T47D (cell line): ENCODE results near the gene SLC38A9.

Experiments
- DNase-seq, 2 experiments: peaks; one replicate each; pipeline versions ENCODE4 v3.0.0 to v3.0.0-alpha.2; 2011 to 2012; ENCODE audit warnings: low read depth in 1 of 2, low spot score in 1 of 2
- JUND ChIP-seq: IDR thresholded peaks from 2 replicates; pipeline ENCODE4 v1.6.1; 2012; ENCODE audit warnings: low read depth
- in situ Hi-C: cut with HindIII; loops from 2 replicates; pipeline ENCODE4 v1.10.0; 2016; ENCODE audit warnings: low sequenced_read_pairs, low pct_unique_long_range_greater_than_20kb

Gene SLC38A9

DNA sequence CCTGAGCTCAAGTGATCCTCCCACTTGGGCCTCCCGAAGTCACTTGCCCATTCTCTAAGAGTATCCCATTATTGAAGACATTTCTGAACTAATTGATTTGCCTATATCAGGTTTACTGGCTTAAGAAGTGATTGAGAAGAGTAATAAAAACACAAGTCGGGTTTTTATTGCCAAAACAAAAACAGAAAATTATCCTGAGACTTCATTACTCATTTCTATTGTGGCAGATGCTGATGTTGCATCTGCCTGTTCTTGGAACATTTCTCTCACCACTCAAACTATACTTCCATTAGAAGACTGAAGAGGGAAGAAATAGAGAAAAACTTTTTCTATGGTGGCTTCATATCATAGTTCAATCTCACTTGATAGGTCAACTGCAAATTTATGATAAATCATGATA lies 135.5 kb downstream of the SLC38A9 start:
- no peak for DNase-seq
- TF ChIP-seq JUND = no peak
- in situ Hi-C loops = no loop called here
